Ovary (tissue), 9 donors: ENCODE data around the gene C3orf18. TPM values are rescaled to one million over a fixed set of nuclear protein-coding genes. Genes with fewer than 3 reads are reported as not detected.

ENCODE experiments used
- DNase-seq, 5 donors: peaks; one replicate each; pipeline ENCODE4 v3.0.0-alpha.2; 2019 to 2020
- H3K27ac ChIP-seq, 2 donors: fragments of 200-600 bp; one replicate each; pipeline versions ENCODE4 v1.5.1 to v1.8.0; 2019 to 2022
- H3K27me3 ChIP-seq: fragments of 200-600 bp; one replicate; pipeline ENCODE4 v1.8.0; 2022
- H3K36me3 ChIP-seq: fragments of 200-600 bp; sonication (generic); one replicate; pipeline ENCODE4 v1.5.1; 2019
- H3K4me1 ChIP-seq: one replicate; pipeline ENCODE4 v1.8.1; 2013; ENCODE audit warnings: mild to moderate bottlenecking, moderate library complexity; ENCODE audit not compliant: insufficient read depth
- H3K4me3 ChIP-seq: fragments of 200-600 bp; sonication (generic); one replicate; pipeline ENCODE4 v1.5.1; 2017
- H3K9me3 ChIP-seq, 2 donors: fragments of 200-600 bp in 1 of 2; sonication (generic) in 1 of 2; one replicate each; pipeline versions ENCODE4 v1.5.1 to v1.8.1; 2013 to 2019; ENCODE audit warnings: mild to moderate bottlenecking in 1 of 2, moderate library complexity in 1 of 2
- CTCF ChIP-seq, 3 donors: fragments of 450-650 bp in 2 of 3; fragments of 200-600 bp in 1 of 3; IDR thresholded peaks; one replicate each; pipeline versions ENCODE4 v1.5.1 to v1.8.0; 2016 to 2022; ENCODE audit warnings: antibody characterized with exemption in 3 of 3, mild to moderate bottlenecking in 1 of 3
- EP300 ChIP-seq: sonication (generic); formaldehyde crosslinking; IDR thresholded peaks from one replicate; pipeline ENCODE4 v1.6.1; 2017; ENCODE audit warnings: antibody characterized with exemption
- POLR2A ChIP-seq: fragments of 450-650 bp; IDR thresholded peaks from one replicate; pipeline ENCODE4 v1.6.1; 2017; ENCODE audit warnings: antibody characterized with exemption, mild to moderate bottlenecking, moderate library complexity
- WGBS, 3 donors: extraction: QIAGEN DNeasy Blood & Tissue Kit in 1 of 3; methylation state at CpG; one replicate each; pipeline versions ENCODE4 v1.1.5 to v1.1.7; 2013 to 2017; 5-methylcytosine and 5-hydroxymethylcytosine counted together
- intact Hi-C, 4 donors: fragments of 100-400 bp; cut with DNase I; formaldehyde crosslinking; loops; one replicate each; pipeline versions ENCODE4 v1.11.0 to v1.15.1; 2022 to 2023
- polyA plus RNA-seq, 2 donors: library from polyadenylated mRNA; stranded (reverse); fragments of 200-250 nt in 1 of 2; fragments of 350-450 nt in 1 of 2; fragmentation: Illumina TruSeq in 1 of 2; extraction: RNeasy Lipid Tissue Mini Kit (QIAGEN cat#74804) in 1 of 2; gene quantifications; one replicate each; pipeline ENCODE4 v1.2.3, GENCODE V29; 2013 to 2014
- total RNA-seq, 7 donors: library from RNA; depleted of rRNA in 2 of 7; stranded (reverse); fragments of >200 nt in 2 of 7; fragmentation: NEBNext Ultra II Directional in 3 of 7; extraction: Animal tissue kit (Norgen Biotek cat#: 25700) in 3 of 7; gene quantifications; one replicate each; pipeline versions ENCODE4 v1.1.0 to v1.2.4, GENCODE V29; 2016 to 2023
- donor health status: DM: no; HTN: no; CAD: no; lungs with moderate emphysema.
- donor health status: DM: no; HTN: no; CAD: no.
- donor health status: Bipolar disorder and iron deficiency.
- donor health status: DM: yes; HTN: yes; CAD: no.
- donor health status: DM: no; HTN: no; CAD: no.
- donor health status: DM: yes; HTN: yes; CAD: no.

C3orf18 gene
- total and polyA plus RNA-seq, 9 donors, result 10.7 to 24.1 (median 17.5) TPM

- Histone ChIP-seq H3K27me3 (no peaks in the 10 kb centered on the region), H3K9me3 (no peaks in the 10 kb centered on the region), H3K27ac (no peak overlapping the region), H3K36me3 (no peaks in the 10 kb centered on the region), H3K4me3 (no peak overlapping the region), H3K4me1 (peaks cover 2% of the 10 kb centered on the region)
- WGBS, 3 donors, result 82 to 91% (median 90%) methylated on average over 6 of the region's 6 CpGs
- TF ChIP-seq EP300 (no peak), CTCF (IDR thresholded peaks at IDR 0.05) (no peak), POLR2A (no peak)
- intact Hi-C loops, result no loop called here
- no peak for DNase-seq
Observed at GRCh38 chr3:50575372-50575771, 7.8 kb upstream of the C3orf18 start.

DNA sequence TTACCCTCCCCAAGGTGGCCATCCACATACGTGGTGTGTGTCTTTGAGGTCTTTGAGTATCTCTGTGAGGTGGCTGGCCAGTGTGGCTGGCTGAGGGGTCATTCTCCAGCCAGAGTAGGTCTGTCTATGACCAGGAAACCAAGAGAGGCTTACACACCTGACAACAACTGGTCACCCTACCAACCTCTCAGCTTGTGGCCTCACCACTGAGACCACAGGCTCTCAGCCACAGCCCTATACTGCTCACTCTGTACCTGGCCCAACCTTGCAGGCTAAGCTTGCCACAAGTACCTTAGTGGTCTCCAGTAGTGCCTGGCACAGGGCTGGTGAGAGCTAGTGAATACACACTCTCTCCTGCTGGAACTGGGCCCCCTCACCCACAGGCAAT is 6.9 kb upstream of the C3orf18 start:
- intact Hi-C loops, result no loop called here
- TF ChIP-seq CTCF (IDR thresholded peaks at IDR 0.05), result no peak
- TF ChIP-seq EP300, result no peak
- no peak for TF ChIP-seq POLR2A
- 79 to 91% (median 88%) methylated on average over 1 of the region's 1 CpG for WGBS, 3 donors
- no peaks in the 10 kb centered on the region for H3K9me3 ChIP-seq
- DNase-seq, result no peak
- H3K4me1 ChIP-seq, result peaks cover 5% of the 10 kb centered on the region
- no peaks in the 10 kb centered on the region for H3K36me3 ChIP-seq
- no peaks in the 10 kb centered on the region for H3K27me3 ChIP-seq
- H3K27ac ChIP-seq, result no peak overlapping the region
- no peak overlapping the region for H3K4me3 ChIP-seq

DNA sequence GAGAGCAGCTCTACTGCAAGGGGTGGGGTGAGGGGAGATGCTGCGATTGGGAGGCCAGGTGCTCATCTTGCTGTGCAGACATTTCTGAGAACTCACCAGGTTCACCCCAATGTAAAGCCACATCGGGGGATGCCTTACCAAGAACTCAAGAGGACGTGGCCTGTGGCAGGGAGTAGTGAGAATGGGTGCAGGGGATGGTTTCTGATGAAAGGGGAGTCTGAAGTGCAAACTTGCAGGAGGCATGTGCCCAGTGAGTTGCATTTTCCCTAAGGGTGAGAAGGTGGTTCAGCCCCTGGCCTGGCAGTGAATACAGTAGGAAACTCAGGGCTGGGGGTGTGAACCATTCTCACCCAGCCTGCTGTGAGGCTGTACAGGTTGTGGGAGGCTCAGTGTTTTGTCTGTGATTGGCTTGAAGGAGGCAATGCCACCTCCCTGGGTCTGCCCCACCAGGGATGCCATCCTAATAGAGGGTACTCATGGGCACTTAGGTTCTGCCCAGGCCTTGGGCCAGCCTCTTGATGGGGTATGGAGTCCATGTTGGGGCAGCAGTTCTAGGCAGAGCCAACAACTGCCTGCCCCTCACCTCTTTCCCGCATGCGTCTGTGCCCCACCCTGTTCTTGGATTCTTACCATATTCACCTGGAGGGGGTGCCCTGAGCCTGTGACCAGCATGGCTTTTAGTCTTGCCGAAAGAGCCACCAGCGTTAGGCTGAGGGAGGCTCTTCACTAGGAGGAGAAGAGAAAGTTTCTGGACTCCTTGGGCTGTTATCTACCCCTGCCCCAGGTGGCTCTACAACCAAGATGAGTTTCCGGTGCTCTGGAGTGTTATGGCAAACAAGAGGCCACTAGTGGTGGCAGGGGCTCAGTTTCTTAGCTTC is 6.3 kb upstream of the C3orf18 start:
- Histone ChIP-seq H3K4me1 (peaks cover 5% of the 10 kb centered on the region), H3K9me3 (no peaks in the 10 kb centered on the region), H3K4me3 (no peak overlapping the region), H3K27ac (no peak overlapping the region), H3K27me3 (no peaks in the 10 kb centered on the region), H3K36me3 (no peaks in the 10 kb centered on the region)
- TF ChIP-seq POLR2A, result no peak
- TF ChIP-seq EP300, result no peak
- TF ChIP-seq CTCF (IDR thresholded peaks at IDR 0.05), result no peak
- intact Hi-C loops, result loop anchor here in 2 of 4 donors (2.0 kb wide), 1 partner anchor 41 kb away; no protein-coding TSS in a partner anchor
- no peak for DNase-seq
- WGBS, 3 donors, result 84 to 88% (median 86%) methylated on average over 8 of the region's 8 CpGs

DNA sequence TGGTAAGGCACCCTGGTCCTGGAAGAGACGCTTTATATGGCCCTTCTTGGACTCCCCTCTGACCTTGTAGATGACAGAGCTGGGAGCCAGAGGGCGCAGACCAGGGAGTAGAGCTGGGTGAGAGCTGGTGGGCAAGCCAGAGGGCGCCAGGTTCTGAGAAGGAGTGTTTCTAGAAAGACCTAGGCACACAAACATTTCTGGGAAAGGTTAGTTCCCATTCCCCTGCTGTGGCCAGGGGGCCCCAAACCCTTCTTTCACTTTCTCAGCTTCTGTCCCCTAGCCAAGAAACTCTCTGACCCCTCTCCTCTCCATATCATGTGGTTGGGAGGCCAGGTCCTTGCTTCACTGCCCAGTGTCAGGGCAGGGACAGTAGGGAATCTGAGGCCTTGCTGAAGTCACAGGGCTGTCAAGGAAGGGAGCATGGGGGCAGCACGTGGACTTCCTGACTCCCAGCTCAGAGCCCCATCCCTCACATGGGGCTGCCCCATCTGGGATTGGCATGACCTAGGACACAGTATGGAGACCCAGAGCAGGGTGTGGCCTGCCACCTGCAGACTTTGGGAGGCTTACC is 5.3 kb upstream of the C3orf18 start:
- Histone ChIP-seq H3K27ac (no peak overlapping the region), H3K4me3 (no peak overlapping the region), H3K27me3 (no peaks in the 10 kb centered on the region), H3K4me1 (peaks cover 7% of the 10 kb centered on the region), H3K36me3 (no peaks in the 10 kb centered on the region), H3K9me3 (no peaks in the 10 kb centered on the region)
- intact Hi-C loops, result loop anchor here (1.0 to 2.0 kb wide), 3 partner anchors 40 to 42 kb away; no protein-coding TSS in a partner anchor
- TF ChIP-seq CTCF (IDR thresholded peaks at IDR 0.05), result no peak
- TF ChIP-seq EP300, result no peak
- TF ChIP-seq POLR2A, result no peak
- WGBS, 3 donors, result 77 to 84% (median 77%) methylated on average over 4 of the region's 4 CpGs
- DNase-seq, result no peak
